RWPE1 (cell line): ENCODE measurements around the gene TMEM243.
"Not testable (repeated sequence)": the region's sequence is repeated elsewhere in the genome, so short reads cannot be mapped to it uniquely, and the experiment has no call there.

Experiments used
- CTCF ChIA-PET: fragments of 350-600 bp; sonication (Branson Sonifier 250); formaldehyde crosslinking; extraction: SDS; loops from one replicate; lab custom pipeline; 2021; lab: Yijun Ruan, JAX
- POLR2A ChIA-PET: fragments of 400-600 bp; formaldehyde crosslinking; extraction: SDS; loops from one replicate; lab custom pipeline; 2020; ENCODE audit warnings: antibody characterized with exemption; ENCODE audit not compliant: low non-redundant PET; lab: Yijun Ruan, JAX
- DNase-seq: peaks from one replicate; pipeline ENCODE4 v3.0.0; 2012; ENCODE audit warnings: low spot score
- H3K27ac ChIP-seq: fragments of 450-650 bp; 2 replicates; pipeline ENCODE4 v1.5.1; 2017
- CTCF ChIP-seq: fragments of 450-650 bp; conservative IDR thresholded peaks from 2 replicates; pipeline ENCODE4 v1.5.1; 2017; ENCODE audit warnings: low read depth, mild to moderate bottlenecking

TMEM243 gene, protein sequence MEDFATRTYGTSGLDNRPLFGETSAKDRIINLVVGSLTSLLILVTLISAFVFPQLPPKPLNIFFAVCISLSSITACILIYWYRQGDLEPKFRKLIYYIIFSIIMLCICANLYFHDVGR

DNA sequence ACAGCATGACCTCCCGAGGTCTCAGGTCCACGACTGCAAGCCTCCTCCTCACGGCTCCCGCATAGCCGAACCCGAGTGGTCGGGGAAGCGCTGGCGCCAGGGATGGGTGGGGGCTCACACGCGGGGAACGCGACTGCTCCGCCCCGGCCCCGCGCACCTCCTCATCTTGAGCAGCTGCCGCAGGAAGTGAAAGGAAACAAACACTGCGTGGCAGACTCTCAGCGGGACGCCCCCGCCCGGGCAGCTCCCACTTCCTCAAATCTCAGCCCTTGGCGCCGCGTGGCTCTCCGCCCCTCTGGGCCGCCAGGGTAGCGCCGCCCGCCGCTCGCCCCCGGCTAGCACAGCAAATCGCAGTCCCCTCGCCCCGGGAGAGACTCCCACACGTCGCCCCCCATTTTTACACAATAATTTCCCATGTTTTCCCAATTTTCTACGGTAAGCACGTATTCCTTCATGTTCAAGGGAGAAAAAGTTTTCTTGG is at the start of gene TMEM243:
Gene TMEM243, minus strand, starts transcription at position 188 of the 481 bp plus-strand sequence. CDS start 229 bp downstream, outside the sequence.
- DNase-seq: peak; percentile 68
- ChIA-PET CTCF (interaction anchor here (0.7 to 1.2 kb wide), 2 partner anchors 65 to 1761 kb away, joined by 3 to 4 read pairs; no protein-coding TSS in a partner anchor), POLR2A (interaction anchor here (1.1 kb wide), 1 partner anchor 67 kb away, joined by 5 read pairs; the partner anchor contains the start of gene DMTF1)
- H3K27ac ChIP-seq: peak within 1 kb of the TSS; percentile 86
- no peak; the same call in none of the 2 replicates for TF ChIP-seq CTCF

DNA sequence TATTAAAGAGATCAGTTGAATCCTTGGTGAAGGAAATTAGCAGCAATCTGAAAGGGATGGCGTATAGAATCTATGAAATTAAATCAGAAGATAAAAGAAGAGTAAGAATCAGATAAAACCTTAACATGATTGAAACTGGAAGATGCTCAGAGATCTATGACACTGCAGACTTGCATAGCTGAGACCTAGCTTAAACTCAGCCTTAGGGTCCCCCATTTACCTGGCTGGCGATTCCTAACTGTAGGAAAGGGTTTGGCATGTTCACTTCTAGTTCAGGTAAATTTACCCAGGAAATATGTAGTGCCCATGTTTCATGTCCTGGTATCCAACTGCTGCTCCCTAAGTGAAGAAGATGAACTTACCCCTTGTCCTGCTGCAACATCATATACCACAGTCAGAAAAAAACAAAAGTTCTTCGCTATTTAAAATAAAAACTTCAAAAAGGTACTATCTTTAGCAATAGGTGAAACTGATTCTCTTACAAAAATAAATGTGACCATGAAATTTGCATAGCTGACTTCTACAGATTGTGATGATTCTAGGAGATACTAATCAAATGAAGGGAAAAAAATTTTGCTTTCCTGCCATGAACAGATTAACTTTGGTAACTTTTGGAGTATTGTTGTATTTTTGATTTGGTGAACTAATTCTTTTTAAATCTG is 47.8 kb upstream of the TMEM243 start:
- CTCF ChIA-PET: interaction anchor here (0.6 kb wide), 1 partner anchor 8 kb away, joined by 3 read pairs; no protein-coding TSS in a partner anchor

DNA sequence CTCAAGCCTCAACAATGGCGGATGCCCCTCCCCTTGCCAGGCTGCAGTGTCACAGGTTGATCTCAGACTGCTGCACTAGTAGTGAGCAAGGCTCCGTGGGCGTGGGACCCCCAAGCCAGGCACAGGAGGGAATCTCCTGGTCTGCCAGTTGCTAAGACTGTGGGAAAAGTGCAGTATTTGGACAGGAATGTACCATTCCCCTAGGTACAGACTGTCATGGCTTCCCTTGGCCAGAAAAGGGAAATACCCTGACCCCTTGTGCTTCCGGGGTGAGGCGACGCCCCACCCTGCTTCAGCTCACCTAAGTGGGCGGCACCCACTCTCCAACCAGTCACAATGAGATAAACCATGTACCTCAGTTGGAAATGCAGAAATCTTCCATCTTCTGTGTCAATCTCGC is 44.0 kb upstream of the TMEM243 start:
- DNase-seq: no peak
- no peak for TF ChIP-seq CTCF
- ChIA-PET CTCF (no interaction called here), POLR2A (no interaction called here)
- H3K27ac ChIP-seq: no peak overlapping the region

More for the DNA sequence above, 47.8 kb upstream of the TMEM243 start:
- no peak for DNase-seq
- POLR2A ChIA-PET: no interaction called here
- TF ChIP-seq CTCF: no peak
- H3K27ac ChIP-seq: no peak overlapping the region

DNA sequence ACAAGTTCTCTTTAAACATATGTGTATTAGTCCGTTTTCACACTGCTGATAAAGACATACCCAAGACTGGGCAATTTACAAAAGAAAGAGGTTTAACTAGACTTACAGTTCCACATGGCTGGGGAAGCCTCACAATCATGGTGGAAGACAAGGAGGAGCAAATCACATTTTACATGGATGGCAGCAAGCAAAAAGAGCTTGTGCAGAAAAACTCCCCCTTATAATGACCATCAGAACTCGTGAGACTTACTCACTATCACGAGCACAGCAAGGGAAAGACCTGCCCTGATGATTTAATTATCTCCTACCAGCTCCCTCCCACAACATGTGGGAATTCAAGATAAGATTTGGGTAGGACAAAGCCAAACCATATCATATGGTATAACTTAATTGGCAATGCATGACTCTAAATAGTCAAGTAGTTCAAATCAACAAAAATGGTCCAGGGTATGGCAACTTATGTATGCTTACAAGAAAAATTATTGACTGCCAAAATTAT is 34.1 kb upstream of the TMEM243 start:
- H3K27ac ChIP-seq: no peak overlapping the region
- TF ChIP-seq CTCF: no peak
- no peak for DNase-seq
- POLR2A ChIA-PET: no interaction called here
- CTCF ChIA-PET: no interaction called here

- H3K27ac ChIP-seq, POLR2A ChIA-PET, DNase-seq, CTCF ChIA-PET: not testable (repeated sequence)
These were observed 26.1 kb upstream of the TMEM243 start for GRCh38 chr7:87245671-87246070.

DNA sequence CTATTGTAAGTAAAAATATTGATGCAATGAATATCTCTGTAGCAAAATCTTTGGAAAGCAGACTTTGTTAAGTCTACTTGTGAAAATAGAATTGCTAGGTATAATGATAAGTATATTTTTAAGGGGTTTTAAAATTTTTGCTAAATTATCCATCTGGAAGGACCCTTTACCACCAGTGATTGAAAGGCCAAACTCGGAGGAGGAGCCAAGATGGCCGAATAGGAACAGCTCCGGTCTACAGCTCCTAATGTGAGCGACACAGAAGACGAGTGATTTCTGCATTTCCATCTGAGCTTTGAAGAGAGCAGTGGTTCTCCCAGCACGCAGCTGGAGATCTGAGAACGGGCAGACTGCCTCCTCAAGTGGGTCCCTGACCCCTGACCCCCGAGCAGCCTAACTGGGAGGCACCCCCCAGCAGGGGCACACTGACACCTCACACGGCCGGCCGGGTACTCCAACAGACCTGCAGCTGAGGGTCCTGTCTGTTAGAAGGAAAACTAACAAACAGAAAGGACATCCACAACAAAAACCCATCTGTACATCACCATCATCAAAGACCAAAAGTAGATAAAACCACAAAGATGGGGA is 19.0 kb upstream of the TMEM243 start:
- CTCF ChIA-PET, H3K27ac ChIP-seq, DNase-seq, POLR2A ChIA-PET: not testable (repeated sequence)

- CTCF ChIA-PET: no interaction called here
- no peak for DNase-seq
- H3K27ac ChIP-seq: no peak overlapping the region
- POLR2A ChIA-PET: no interaction called here
- no peak for TF ChIP-seq CTCF
These were observed 15.4 kb upstream of the TMEM243 start for GRCh38 chr7:87234949-87235348.
